GM18870 (cell line): ENCODE results near the gene TAC3.
A peak's percentile ranks its signal among the peaks of the same experiment; 100 is the strongest.
"Not testable (repeated sequence)": the region's sequence is repeated elsewhere in the genome, so short reads cannot be mapped to it uniquely, and the experiment has no call there.

ENCODE experiments used
- ATAC-seq: cut with Tn5 transposase; IDR thresholded peaks from one replicate; pipeline ENCODE4 v1.9.1; 2021; ENCODE audit warnings: moderate library complexity; ENCODE audit not compliant: unreplicated experiment

The TAC3 gene

GRCh38 chr12:57039016-57039798, 22.9 kb upstream of the TAC3 start:
- no peak for ATAC-seq

GRCh38 chr12:57037264-57037663, 20.9 kb upstream of the TAC3 start:
- no peak for ATAC-seq

- no peak for ATAC-seq
Observed at GRCh38 chr12:57033431-57033830, 17.1 kb upstream of the TAC3 start.

DNA sequence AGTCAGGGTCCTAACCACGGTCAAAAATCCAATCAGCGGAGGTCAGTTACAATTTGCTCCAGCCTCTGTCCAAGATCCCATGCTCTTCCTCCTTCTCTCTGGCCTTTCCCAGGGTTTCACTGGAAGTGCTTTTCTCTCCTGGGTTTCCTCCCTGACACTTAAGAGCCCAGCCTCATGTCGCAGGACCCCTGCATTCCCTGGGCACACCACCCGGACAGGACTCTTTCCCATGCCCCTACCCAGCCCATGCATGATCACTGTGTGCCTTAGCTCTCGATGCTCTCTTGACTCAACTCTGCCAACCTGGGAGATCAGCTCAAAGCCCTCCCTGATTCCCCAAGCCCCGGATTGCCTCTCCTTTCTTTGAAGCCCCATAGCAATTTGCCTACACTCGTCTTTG, 15.5 kb upstream of the TAC3 start:
- ATAC-seq: no peak

- no peak for ATAC-seq
Observed at GRCh38 chr12:57031138-57031725, 14.9 kb upstream of the TAC3 start.

GRCh38 chr12:57029457-57029856, 13.1 kb upstream of the TAC3 start:
- ATAC-seq: no peak

GRCh38 chr12:57027805-57028153, 11.4 kb upstream of the TAC3 start:
- no peak for ATAC-seq

DNA sequence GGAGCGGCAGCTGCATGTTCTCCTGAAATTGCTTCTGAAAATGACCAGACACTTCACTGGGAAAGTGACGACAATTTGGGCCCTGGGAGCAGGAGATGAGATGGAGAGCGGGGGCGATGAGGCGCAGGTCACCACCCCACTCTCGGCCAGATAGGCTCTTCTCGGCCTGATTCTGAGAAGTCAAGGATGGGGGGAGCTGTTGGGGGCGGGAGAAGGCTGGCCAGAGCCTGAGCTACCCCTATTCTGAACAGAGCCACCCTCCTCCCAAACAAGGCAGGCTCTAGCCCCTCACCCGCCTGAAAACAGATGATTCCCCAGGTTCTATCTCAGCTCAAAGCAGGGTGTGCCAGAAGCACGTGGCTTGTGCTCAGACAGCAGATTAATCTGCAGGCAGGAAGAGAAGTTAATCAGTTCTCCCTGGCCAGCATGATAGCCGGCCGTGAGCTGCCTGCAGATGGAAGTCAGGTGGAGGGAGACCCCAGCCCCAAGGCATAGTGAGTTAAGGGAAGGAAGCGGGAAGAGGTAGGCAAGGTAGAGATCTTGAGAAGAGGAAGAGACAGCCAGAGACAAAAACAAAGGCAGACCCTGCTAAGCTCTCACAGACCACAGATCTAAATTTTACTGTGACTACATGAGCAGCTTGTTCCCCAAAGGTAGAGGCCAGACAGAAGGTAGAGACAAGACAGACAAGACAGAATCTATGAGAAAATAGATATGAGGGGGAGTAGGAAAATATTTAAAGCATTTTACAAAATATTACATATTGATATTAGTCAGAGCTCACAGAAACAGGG, 10.9 kb upstream of the TAC3 start:
- ATAC-seq: no peak

DNA sequence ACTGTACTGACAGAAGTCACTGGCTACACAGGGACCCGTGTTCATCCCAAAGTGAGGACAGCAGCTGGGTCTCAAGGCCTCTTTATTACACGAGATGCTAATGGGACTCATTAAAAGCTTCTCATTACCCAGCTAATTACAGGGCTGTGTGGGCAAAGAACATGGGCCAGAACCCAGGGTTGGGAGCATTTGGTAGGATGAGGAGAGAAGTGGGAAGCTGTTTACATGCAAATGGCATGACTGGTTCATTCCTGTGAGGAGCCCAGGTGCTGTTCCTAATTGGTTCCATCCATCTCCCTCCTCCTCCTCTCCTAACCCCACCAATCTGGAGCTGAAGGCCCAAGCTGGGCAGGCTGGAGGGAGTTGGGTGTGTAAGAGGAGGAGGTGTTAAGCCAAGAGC, 8.9 kb upstream of the TAC3 start:
- ATAC-seq: no peak

- not testable (repeated sequence) for ATAC-seq
Observed at GRCh38 chr12:57022324-57022723, 6.0 kb upstream of the TAC3 start.

- ATAC-seq: no peak
Observed at GRCh38 chr12:57019983-57020719, 3.8 kb upstream of the TAC3 start.

DNA sequence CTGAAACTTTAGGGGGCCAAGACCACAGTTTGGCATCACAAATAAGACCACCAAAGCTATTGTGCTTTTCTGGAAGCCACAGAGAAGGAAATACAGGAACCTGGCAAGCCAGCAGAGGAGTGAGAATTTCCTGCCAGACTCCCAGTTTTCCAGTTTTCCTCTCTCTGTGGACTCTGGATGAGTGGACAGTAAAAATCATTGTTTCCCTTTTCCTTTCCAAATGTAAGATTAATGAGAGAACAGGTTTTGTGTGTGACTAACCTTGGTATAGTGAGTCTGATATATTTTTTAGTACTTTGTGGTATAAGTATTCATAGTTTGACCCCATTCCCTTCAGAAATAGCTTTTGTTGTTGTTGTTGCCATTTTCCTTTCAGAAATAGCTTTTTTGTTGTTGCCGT, 2.6 kb upstream of the TAC3 start:
- no peak for ATAC-seq

DNA sequence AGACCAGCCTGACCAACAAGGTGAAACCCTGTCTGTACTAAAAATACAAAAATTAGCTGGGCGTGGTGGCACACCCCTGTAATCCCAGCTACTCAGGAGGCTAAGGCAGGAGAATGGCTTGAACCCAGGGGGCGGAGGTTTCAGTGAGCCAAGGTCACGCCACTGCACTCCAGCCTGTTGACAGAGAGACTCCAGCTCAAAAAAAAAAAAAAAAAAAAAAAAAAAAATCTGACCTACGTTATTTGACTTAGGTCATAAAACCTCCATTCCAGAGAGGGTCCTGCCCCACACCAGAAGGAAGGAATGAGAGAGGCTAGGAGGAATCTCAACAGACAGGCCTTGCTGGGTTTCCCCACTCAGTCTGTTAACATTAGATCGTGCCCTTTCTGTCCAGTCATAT, 2.0 kb upstream of the TAC3 start:
- not testable (repeated sequence) for ATAC-seq

DNA sequence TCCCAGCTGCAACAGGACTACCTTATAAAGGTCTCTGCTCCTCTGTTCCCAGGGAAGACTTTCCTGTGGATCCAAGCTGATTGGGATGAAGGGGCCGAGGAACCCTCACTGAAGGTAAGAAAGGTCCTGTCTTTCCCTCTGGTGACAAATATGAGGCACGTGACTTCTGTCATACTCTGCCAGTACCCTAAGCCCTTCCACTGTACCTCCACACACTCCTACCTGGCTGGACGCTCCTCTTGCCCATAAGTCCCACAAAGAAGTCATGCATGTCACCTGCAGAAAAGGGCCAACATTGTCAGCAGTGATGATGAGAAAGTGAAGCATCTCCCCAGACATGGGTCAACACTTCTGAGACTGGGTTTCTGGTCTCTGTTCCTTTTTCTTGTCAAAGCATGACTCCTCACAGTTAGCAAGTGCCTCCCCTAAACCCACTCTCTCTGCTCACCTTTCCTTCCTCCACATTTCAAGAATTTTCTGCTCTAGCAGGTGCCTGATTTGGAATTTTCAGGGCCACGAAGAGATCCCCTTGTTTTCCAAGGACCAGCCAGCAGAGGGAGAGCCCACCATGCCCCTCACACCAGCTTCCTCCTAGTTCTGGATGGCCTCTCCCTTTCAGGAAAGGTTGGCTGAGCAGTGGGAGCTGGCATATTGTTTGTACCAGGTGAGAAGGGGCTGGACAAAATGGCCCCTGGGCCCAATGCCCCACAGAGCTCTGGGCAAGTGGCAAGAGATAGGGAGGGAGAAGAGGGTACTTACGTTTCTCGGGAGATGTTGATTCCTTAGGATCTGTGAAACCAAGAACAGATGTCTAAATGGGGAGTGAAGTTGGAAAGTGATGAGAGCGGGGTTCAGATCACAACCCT, 3.5 kb downstream of the TAC3 start:
- ATAC-seq: peak; percentile 57

GRCh38 chr12:57011438-57012424, 4.6 kb downstream of the TAC3 start:
- no peak for ATAC-seq

DNA sequence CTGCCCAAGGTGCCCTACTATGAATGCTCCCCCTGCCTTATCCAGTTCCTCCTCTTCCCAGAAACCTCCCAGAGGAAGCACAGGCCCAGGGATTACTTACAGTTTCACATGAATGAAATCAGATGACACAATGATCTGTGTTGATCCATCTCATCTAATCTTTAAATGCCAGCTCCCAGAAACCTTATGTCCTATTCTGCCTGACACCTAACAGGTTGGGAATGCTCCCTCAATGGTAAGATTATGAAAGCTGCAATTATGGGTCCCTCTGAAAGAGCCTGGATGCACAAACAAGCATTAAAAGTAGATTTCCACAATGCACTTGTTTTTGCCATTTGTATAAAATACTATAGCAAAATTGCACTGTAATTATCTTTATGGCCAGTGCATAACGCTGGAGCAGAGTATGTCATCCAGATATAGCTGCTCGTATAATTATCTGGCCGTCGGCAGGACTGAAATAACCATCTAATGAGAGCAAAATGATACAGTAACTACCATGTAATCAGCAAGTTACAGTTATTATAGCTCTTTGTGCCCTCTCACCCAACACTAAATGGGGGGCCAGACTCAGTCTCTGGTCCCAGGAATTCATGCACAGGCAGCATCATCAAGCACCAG, 5.6 kb downstream of the TAC3 start:
- no peak for ATAC-seq

GRCh38 chr12:57009949-57010626, 6.2 kb downstream of the TAC3 start:
- no peak for ATAC-seq

DNA sequence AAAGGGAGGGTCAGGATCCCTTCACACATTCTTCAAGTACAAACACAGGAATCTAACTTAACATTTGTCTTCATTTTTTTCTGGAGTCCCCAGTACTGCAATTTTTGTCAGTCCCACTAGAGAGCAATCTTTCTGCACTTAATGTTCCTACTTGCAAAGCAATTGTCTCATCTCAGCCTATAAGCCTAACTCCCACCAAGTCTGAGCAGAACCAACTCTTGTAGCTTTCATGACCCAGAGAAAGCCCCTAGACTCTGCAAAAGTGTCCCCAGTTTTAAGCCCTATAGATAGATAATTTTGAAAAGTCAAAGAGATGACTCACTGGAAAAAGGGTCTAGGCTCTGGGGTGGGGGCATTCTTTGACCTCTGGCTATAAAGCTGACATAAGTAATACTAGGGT, 8.2 kb downstream of the TAC3 start:
- ATAC-seq: no peak
